ENCODE measurements around the gene PHACTR1. TPM values are rescaled to one million over a fixed set of nuclear protein-coding genes. Genes with fewer than 3 reads are reported as not detected.

Gene PHACTR1
- total and polyA plus RNA-seq, 9 of the 15 experiments (the other 6 are each of a cell fraction or from before 2014, with no cell fraction given): 11.5 to 32.6 (median 22.0) TPM

- Histone ChIP-seq H3K36me3 (ENCODE audit: control insufficient read depth, insufficient read depth, low read length) (no peaks in the 10 kb centered on the region), H4K20me1 (replicated peaks; ENCODE audit: control insufficient read depth, insufficient read depth, low read length) (no peaks in the 10 kb centered on the region), H3K4me2 (ENCODE audit: insufficient read depth, low read length) (no peak overlapping the region), H3K27ac (ENCODE audit: extremely low read depth, low read depth, low read length) (no peak overlapping the region), H3K4me3 (no peak overlapping the region), H3K27me3 (ENCODE audit: control insufficient read depth in 2 of 2, insufficient read depth in 2 of 2, low read length in 2 of 2) (peaks cover 6 to 13% of the 10 kb centered on the region in 2 experiments; a peak in 4 of 5 replicates), H2AFZ (ENCODE audit: low read depth, low read length) (no peak overlapping the region), H3K79me2 (ENCODE audit: control insufficient read depth, insufficient read depth, low read length) (no peaks in the 10 kb centered on the region), H3K9me3 (replicated peaks; ENCODE audit: control insufficient read depth, insufficient read depth, low read depth, low read length) (no peaks in the 10 kb centered on the region), H3K9me1 (ENCODE audit: control insufficient read depth, insufficient read depth, low read length) (no peaks in the 10 kb centered on the region), H3K4me1 (replicated peaks in 1 of 2; ENCODE audit: control insufficient read depth in 2 of 2, insufficient read depth in 2 of 2, low read length in 2 of 2) (no peaks in the 10 kb centered on the region), H3K9ac (ENCODE audit: insufficient read depth in 1 of 2, low read depth in 2 of 2, low read length in 2 of 2) (no peak overlapping the region)
- BruUV-seq (replicated peaks): no TSS peak
- POLR2A ChIA-PET: no interaction called here
- ATAC-seq: no peak
- no peak for FAIRE-seq
- no peak for DNase-seq (ENCODE audit: extremely low read depth in 1 of 4, low spot score in 3 of 4)
- CTCF ChIA-PET (ENCODE audit: low intra/inter-chr PET ratio): no interaction called here
- intact Hi-C loops (cut with micrococcal nuclease) (no loop called here), in situ Hi-C loops (cut with MboI) (no loop called here)
- TF ChIP-seq ZNF785 (CRISPR knock-in tag; IDR thresholded peaks at IDR 0.05): no peak
- TF ChIP-seq TSHZ1 (CRISPR knock-in tag; IDR thresholded peaks at IDR 0.05): no peak
- TF ChIP-seq RBBP5 (IDR thresholded peaks at IDR 0.05; ENCODE audit: borderline replicate concordance, insufficient read depth, low read length, poor library complexity, severe bottlenecking): no peak
- WGBS (ENCODE audit: insufficient coverage, low coverage, missing lambda C conversion rate): 2% methylated on average over 2 of the region's 2 CpGs
Observed at GRCh38 chr6:12929678-12930077, 213.1 kb downstream of the PHACTR1 start.
